Liver (tissue), 9 donors: ENCODE measurements around the gene KRTAP3-2. TPM values are rescaled to one million over a fixed set of nuclear protein-coding genes. Genes with fewer than 3 reads are reported as not detected.

ENCODE experiments used
- DNase-seq: peaks from one replicate; pipeline ENCODE4 v3.0.0-alpha.2; 2017; ENCODE audit warnings: low spot score
- H3K27ac ChIP-seq, 2 donors: one replicate each; pipeline ENCODE4 v1.7.0; 2013; ENCODE audit warnings: inconsistent platforms in 2 of 2, low read length in 2 of 2, control low read depth in 1 of 2, low read depth in 1 of 2, mild to moderate bottlenecking in 1 of 2
- H3K27me3 ChIP-seq, 4 donors: one replicate each; pipeline versions ENCODE4 v1.6.1 to v1.7.0; 2013; ENCODE audit warnings: low read length in 3 of 4, inconsistent platforms in 1 of 4, mild to moderate bottlenecking in 1 of 4, moderate library complexity in 1 of 4; ENCODE audit not compliant: control insufficient read depth in 4 of 4, insufficient read depth in 4 of 4
- H3K36me3 ChIP-seq, 4 donors: one replicate each; pipeline versions ENCODE4 v1.6.1 to v1.7.0; 2013; ENCODE audit warnings: low read length in 3 of 4, mild to moderate bottlenecking in 3 of 4, low read depth in 1 of 4, moderate library complexity in 1 of 4; ENCODE audit not compliant: control insufficient read depth in 4 of 4, insufficient read depth in 3 of 4
- H3K4me1 ChIP-seq, 4 donors: one replicate each; pipeline versions ENCODE4 v1.6.1 to v1.7.0; 2013; ENCODE audit warnings: low read length in 3 of 4, mild to moderate bottlenecking in 3 of 4, moderate library complexity in 1 of 4; ENCODE audit not compliant: control insufficient read depth in 4 of 4, insufficient read depth in 4 of 4
- H3K4me3 ChIP-seq, 3 donors: one replicate each; pipeline versions ENCODE4 v1.6.1 to v1.7.0; 2013; ENCODE audit warnings: low read length in 3 of 3, control low read depth in 1 of 3, low read depth in 1 of 3, mild to moderate bottlenecking in 1 of 3
- H3K9ac ChIP-seq, 2 donors: one replicate each; pipeline ENCODE4 v1.7.0; 2013; ENCODE audit warnings: low read length in 2 of 2, mild to moderate bottlenecking in 2 of 2, moderate library complexity in 2 of 2, control low read depth in 1 of 2, low read depth in 1 of 2
- H3K9me3 ChIP-seq, 4 donors: one replicate each; pipeline versions ENCODE4 v1.6.1 to v1.7.0; 2013; ENCODE audit warnings: low read length in 3 of 4; ENCODE audit not compliant: control insufficient read depth in 4 of 4
- ATF3 ChIP-seq: IDR thresholded peaks from 2 replicates; pipeline ENCODE4 v1.6.1; 2016; ENCODE audit warnings: antibody characterized with exemption
- CTCF ChIP-seq: fragments of 150-350 bp; IDR thresholded peaks from 2 replicates; pipeline ENCODE4 v1.5.1; 2017; ENCODE audit warnings: improper control_type of control experiment, low read depth, low read length; ENCODE audit not compliant: missing input control
- EGR1 ChIP-seq, 2 donors: IDR thresholded peaks; 2 replicates each; pipeline ENCODE4 v1.6.1; 2016 to 2018; ENCODE audit warnings: antibody characterized with exemption in 2 of 2, low read depth in 2 of 2
- FOXA1 ChIP-seq: IDR thresholded peaks from 2 replicates; pipeline ENCODE4 v1.6.1; 2016; ENCODE audit warnings: antibody characterized with exemption
- FOXA2 ChIP-seq: IDR thresholded peaks from 2 replicates; pipeline ENCODE4 v1.6.1; 2016; ENCODE audit warnings: antibody characterized with exemption
- HNF4A ChIP-seq, 2 donors: conservative IDR thresholded peaks; 2 replicates each; pipeline ENCODE4 v1.6.1; 2016; ENCODE audit warnings: antibody characterized with exemption in 2 of 2, mild to moderate bottlenecking in 2 of 2
- HNF4G ChIP-seq: IDR thresholded peaks from 2 replicates; pipeline ENCODE4 v1.6.1; 2016; ENCODE audit warnings: antibody characterized with exemption
- MAX ChIP-seq: IDR thresholded peaks from 2 replicates; pipeline ENCODE4 v1.6.1; 2016; ENCODE audit warnings: antibody characterized with exemption
- NR2F2 ChIP-seq: IDR thresholded peaks from 2 replicates; pipeline ENCODE4 v1.6.1; 2016; ENCODE audit warnings: antibody characterized with exemption
- RAD21 ChIP-seq, 2 donors: IDR thresholded peaks; 2 replicates each; pipeline ENCODE4 v1.6.1; 2016; ENCODE audit warnings: antibody characterized with exemption in 2 of 2, mild to moderate bottlenecking in 2 of 2
- REST ChIP-seq: IDR thresholded peaks from 2 replicates; pipeline ENCODE4 v1.6.1; 2016; ENCODE audit warnings: antibody characterized with exemption, mild to moderate bottlenecking
- RXRA ChIP-seq, 2 donors: IDR thresholded peaks; 2 replicates each; pipeline ENCODE4 v1.6.1; 2017 to 2018; ENCODE audit warnings: antibody characterized with exemption in 2 of 2, mild to moderate bottlenecking in 1 of 2
- SP1 ChIP-seq: IDR thresholded peaks from 2 replicates; pipeline ENCODE4 v1.6.1; 2018; ENCODE audit warnings: antibody characterized with exemption, mild to moderate bottlenecking
- TAF1 ChIP-seq: conservative IDR thresholded peaks from 2 replicates; pipeline ENCODE4 v1.6.1; 2016; ENCODE audit warnings: antibody characterized with exemption, mild to moderate bottlenecking
- YY1 ChIP-seq: IDR thresholded peaks from 2 replicates; pipeline ENCODE4 v1.6.1; 2016; ENCODE audit warnings: antibody characterized with exemption, mild to moderate bottlenecking
- ZBTB33 ChIP-seq: IDR thresholded peaks from 2 replicates; pipeline ENCODE4 v1.6.1; 2016; ENCODE audit warnings: antibody characterized with exemption
- WGBS: extraction: QIAGEN DNeasy Blood & Tissue Kit; methylation state at CpG from one replicate; pipeline ENCODE4 v1.1.7; 2013; 5-methylcytosine and 5-hydroxymethylcytosine counted together
- polyA plus RNA-seq, 2 donors: library from polyadenylated mRNA; stranded (reverse) in 1 of 2; unstranded in 1 of 2; fragments of 200-250 nt in 1 of 2; fragments of >200 nt in 1 of 2; fragmentation: Nextera tagmentation in 1 of 2; extraction: Ambion mirVana in 1 of 2; gene quantifications; one replicate each; pipeline versions ENCODE4 v1.2.1 to v1.2.3, GENCODE V29; 2013 to 2015
- total RNA-seq, 2 donors: library from RNA; depleted of rRNA; stranded (reverse); fragments of >200 nt; gene quantifications; one replicate each; pipeline ENCODE4 v1.2.3, GENCODE V29; 2014
- donor health status: healthy.
- donor health status: healthy.
- donor health status: healthy.
- donor health status: healthy.
- donor health status: healthy.

KRTAP3-2 gene
- total and polyA plus RNA-seq, 4 donors = not detected

- TF ChIP-seq FOXA2 = no peak
Observed at GRCh38 chr17:40967582-40967981, 32.1 kb downstream of the KRTAP3-2 start (continued).

GRCh38 chr17:40966848-40967247 lies 32.9 kb downstream of the KRTAP3-2 start, which contains the start of gene KRT39:
KRT39 (minus strand) TSS chr17:40966948; CDS start chr17:40966856, 92 bp downstream.
- no peaks in the 10 kb centered on the region for H3K36me3 ChIP-seq
- H3K9ac ChIP-seq = no peak within 1 kb of the TSS
- no peak for TF ChIP-seq NR2F2
- no peak for TF ChIP-seq TAF1
- TF ChIP-seq MAX = no peak
- TF ChIP-seq ZBTB33 = no peak
- no peak for TF ChIP-seq FOXA1
- TF ChIP-seq HNF4G = no peak
- no peak for TF ChIP-seq REST
- TF ChIP-seq YY1 = no peak
- no peak for TF ChIP-seq EGR1 (IDR thresholded peaks at IDR 0.05; ENCODE audit: low read depth in 2 of 2)
- TF ChIP-seq HNF4A (conservative IDR thresholded peaks at IDR 0.05) = no peak
- no peak for TF ChIP-seq RXRA (IDR thresholded peaks at IDR 0.05)
- no peak for TF ChIP-seq SP1
- no peak for TF ChIP-seq RAD21 (IDR thresholded peaks at IDR 0.05)
- no peaks in the 10 kb centered on the region for H3K27me3 ChIP-seq
- 57% methylated on average over 1 of the region's 1 CpG for WGBS
- no peak within 1 kb of the TSS for H3K27ac ChIP-seq
- no peaks in the 10 kb centered on the region for H3K9me3 ChIP-seq
- H3K4me3 ChIP-seq = no peak within 1 kb of the TSS
- no peak for DNase-seq
- H3K4me1 ChIP-seq = no peaks in the 10 kb centered on the region

GRCh38 chr17:40963838-40964237 lies 35.9 kb downstream of the KRTAP3-2 start:
- Histone ChIP-seq H3K27me3 (no peaks in the 10 kb centered on the region), H3K9ac (no peak overlapping the region), H3K36me3 (no peaks in the 10 kb centered on the region), H3K9me3 (no peaks in the 10 kb centered on the region), H3K27ac (no peak overlapping the region), H3K4me3 (no peak overlapping the region), H3K4me1 (no peaks in the 10 kb centered on the region)
- no peak for DNase-seq
- 33% methylated on average over 1 of the region's 1 CpG for WGBS
- TF ChIP-seq ATF3 (no peak), RAD21 (IDR thresholded peaks at IDR 0.05) (peak; percentile 32 to 51), CTCF (peak; percentile 47)
